ENCODE measurements around the gene OTOGL.

DNA sequence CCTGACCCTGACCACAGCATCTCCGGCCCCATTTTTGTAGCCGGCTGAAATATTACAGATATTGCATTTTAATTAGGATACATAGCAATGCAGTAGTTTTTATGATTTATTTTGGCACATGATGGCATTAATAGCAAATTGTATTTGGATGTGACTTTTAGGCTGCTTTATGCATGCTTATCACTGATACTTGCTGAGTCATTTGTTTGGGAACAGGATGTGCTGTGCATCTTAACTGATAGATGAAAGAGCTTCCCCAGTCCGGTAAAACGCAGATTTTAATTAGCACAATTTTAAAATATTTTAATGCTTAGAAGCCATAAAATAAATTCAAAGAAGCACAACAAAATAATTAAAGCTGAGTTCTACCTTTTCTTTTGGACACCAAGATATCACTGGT is 90.7 kb downstream of the OTOGL start:
- TF ChIP-seq, protein P1, sequence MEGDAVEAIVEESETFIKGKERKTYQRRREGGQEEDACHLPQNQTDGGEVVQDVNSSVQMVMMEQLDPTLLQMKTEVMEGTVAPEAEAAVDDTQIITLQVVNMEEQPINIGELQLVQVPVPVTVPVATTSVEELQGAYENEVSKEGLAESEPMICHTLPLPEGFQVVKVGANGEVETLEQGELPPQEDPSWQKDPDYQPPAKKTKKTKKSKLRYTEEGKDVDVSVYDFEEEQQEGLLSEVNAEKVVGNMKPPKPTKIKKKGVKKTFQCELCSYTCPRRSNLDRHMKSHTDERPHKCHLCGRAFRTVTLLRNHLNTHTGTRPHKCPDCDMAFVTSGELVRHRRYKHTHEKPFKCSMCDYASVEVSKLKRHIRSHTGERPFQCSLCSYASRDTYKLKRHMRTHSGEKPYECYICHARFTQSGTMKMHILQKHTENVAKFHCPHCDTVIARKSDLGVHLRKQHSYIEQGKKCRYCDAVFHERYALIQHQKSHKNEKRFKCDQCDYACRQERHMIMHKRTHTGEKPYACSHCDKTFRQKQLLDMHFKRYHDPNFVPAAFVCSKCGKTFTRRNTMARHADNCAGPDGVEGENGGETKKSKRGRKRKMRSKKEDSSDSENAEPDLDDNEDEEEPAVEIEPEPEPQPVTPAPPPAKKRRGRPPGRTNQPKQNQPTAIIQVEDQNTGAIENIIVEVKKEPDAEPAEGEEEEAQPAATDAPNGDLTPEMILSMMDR (IDR thresholded peaks at IDR 0.05) = no peak
- TF ChIP-seq ZFX (IDR thresholded peaks at IDR 0.05; ENCODE audit: borderline replicate concordance) = no peak
